ENCODE data around the gene RPS6KA4. TPM values are rescaled to one million over a fixed set of nuclear protein-coding genes. Genes with fewer than 3 reads are reported as not detected.

Gene RPS6KA4
- total RNA-seq, 6 donors from 2014 or later = 16.3 to 93.2 (median 46.7) TPM

GRCh38 chr11:64362339-64362738 is 3.4 kb downstream of the RPS6KA4 start:
- Histone ChIP-seq H3K27ac (no peak overlapping the region), H3K27me3 (no peaks in the 10 kb centered on the region), H3K4me3 (no peak overlapping the region), H3K9me3 (no peaks in the 10 kb centered on the region), H3K36me3 (peaks cover 23 to 70% (median 61%) of the 10 kb centered on the region in 4 donors), H3K4me1 (peaks cover 25 to 31% (median 29%) of the 10 kb centered on the region in 4 donors)
- ATAC-seq (ENCODE audit: low FRiP score in 2 of 2) (no peak), DNase-seq (no peak)
- WGBS, 2 donors = 96 to 97% methylated on average over 10 of the region's 10 CpGs
- no peak for TF ChIP-seq POLR2AphosphoS5 (IDR thresholded peaks at IDR 0.05)
- TF ChIP-seq CTCF (IDR thresholded peaks at IDR 0.05) = no peak
- no peak for TF ChIP-seq EP300 (IDR thresholded peaks at IDR 0.05)
- TF ChIP-seq POLR2A (IDR thresholded peaks at IDR 0.05) = no peak

DNA sequence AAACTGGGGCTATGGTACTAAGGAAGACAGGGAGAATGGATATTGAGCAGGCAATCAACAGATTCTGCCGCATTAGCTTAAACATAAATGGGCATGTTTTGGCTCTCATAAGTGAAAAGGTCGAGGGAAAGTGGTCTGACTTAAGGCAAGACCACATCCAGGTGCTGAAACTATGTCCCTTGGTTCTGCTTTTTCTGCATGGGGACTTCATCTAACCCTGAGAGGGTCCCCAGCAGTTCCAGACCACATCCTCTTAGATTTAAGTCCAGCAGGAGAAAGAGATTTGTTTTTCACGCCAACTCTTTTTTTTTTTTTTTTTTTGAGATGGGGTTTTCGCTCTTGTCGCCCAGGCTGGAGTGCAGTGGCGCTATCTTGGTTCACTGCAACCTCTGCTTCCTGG is 5.5 kb downstream of the RPS6KA4 start:
- no peak overlapping the region for H3K4me3 ChIP-seq
- no peak for ATAC-seq (ENCODE audit: low FRiP score in 2 of 2)
- TF ChIP-seq EP300 (IDR thresholded peaks at IDR 0.05) (no peak), POLR2AphosphoS5 (IDR thresholded peaks at IDR 0.05) (no peak), POLR2A (IDR thresholded peaks at IDR 0.05) (no peak), CTCF (IDR thresholded peaks at IDR 0.05) (no peak)
- H3K4me1 ChIP-seq = peaks cover 12 to 13% (median 13%) of the 10 kb centered on the region in 4 donors
- peaks cover 30 to 91% (median 81%) of the 10 kb centered on the region in 4 donors for H3K36me3 ChIP-seq
- H3K27ac ChIP-seq = no peak overlapping the region
- WGBS, 2 donors = 82 to 84% methylated on average over 6 of the region's 6 CpGs
- no peak for DNase-seq
- no peaks in the 10 kb centered on the region for H3K27me3 ChIP-seq
- no peaks in the 10 kb centered on the region for H3K9me3 ChIP-seq

GRCh38 chr11:64364911-64365310 is 5.9 kb downstream of the RPS6KA4 start:
- ATAC-seq (ENCODE audit: low FRiP score in 2 of 2) (no peak), DNase-seq (no peak)
- no peak overlapping the region for H3K27ac ChIP-seq
- 93 to 100% methylated on average over 2 to 4 of the region's 4 CpGs for WGBS, 2 donors
- no peak for TF ChIP-seq EP300 (IDR thresholded peaks at IDR 0.05)
- TF ChIP-seq POLR2AphosphoS5 (IDR thresholded peaks at IDR 0.05) = no peak
- TF ChIP-seq POLR2A (IDR thresholded peaks at IDR 0.05) = no peak
- no peak for TF ChIP-seq CTCF (IDR thresholded peaks at IDR 0.05)
- H3K36me3 ChIP-seq = peaks cover 33 to 96% (median 86%) of the 10 kb centered on the region in 4 donors
- H3K4me1 ChIP-seq = peaks cover 7 to 8% (median 8%) of the 10 kb centered on the region in 4 donors
- no peaks in the 10 kb centered on the region for H3K9me3 ChIP-seq
- no peaks in the 10 kb centered on the region for H3K27me3 ChIP-seq
- H3K4me3 ChIP-seq = no peak overlapping the region

- no peak overlapping the region for H3K27ac ChIP-seq
- WGBS, 2 donors = 90 to 92% methylated on average over 1 of the region's 1 CpG
- H3K27me3 ChIP-seq = no peaks in the 10 kb centered on the region
- no peak for ATAC-seq (ENCODE audit: low FRiP score in 2 of 2)
- H3K4me3 ChIP-seq = no peak overlapping the region
- no peaks in the 10 kb centered on the region for H3K4me1 ChIP-seq
- DNase-seq = no peak
- H3K36me3 ChIP-seq = peaks cover 31 to 97% (median 90%) of the 10 kb centered on the region in 4 donors
- no peak for TF ChIP-seq POLR2A (IDR thresholded peaks at IDR 0.05)
- no peak for TF ChIP-seq CTCF (IDR thresholded peaks at IDR 0.05)
- TF ChIP-seq POLR2AphosphoS5 (IDR thresholded peaks at IDR 0.05) = no peak
- TF ChIP-seq EP300 (IDR thresholded peaks at IDR 0.05) = no peak
- H3K9me3 ChIP-seq = no peaks in the 10 kb centered on the region
Measured at GRCh38 chr11:64366751-64367150, 7.8 kb downstream of the RPS6KA4 start.
